Stimulated activated CD4-positive, alpha-beta T cell treated with anti-CD3 and anti-CD28 coated beads, Interleukin-12 subunit alpha, Interleukin-12 subunit beta, amount 100 ng/mL, for 24 hours (primary cell): ENCODE results near the gene ARHGEF11.

Experiments used
- DNase-seq, 2 experiments: peaks; one replicate each; pipeline ENCODE4 v3.0.0-alpha.2; 2020; ENCODE audit warnings: low read depth in 2 of 2

ARHGEF11 gene

GRCh38 chr1:157047062-157047410, 1.5 kb upstream of the ARHGEF11 start:
- no peak for DNase-seq

DNA sequence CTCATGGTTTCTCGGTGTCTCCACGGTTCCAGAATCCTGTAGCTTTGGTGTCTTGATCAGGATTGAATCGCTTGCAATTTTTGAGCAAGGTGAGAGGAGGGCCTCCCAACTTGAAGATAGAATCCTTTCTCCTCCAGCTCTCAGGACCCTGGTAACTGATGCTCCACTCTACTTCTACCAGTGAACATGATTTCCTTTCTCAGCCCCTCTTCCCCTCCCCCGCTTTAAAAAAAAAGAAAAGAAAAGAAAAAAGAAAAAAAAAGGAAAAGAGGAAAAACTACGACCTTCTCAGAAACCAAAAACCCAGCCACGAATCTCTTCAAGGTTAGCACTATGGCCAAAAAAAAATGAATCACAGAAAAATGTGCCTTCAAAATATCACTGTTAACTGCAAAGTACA, 1.2 kb downstream of the ARHGEF11 start:
- DNase-seq, result no peak

- no peak for DNase-seq
These were observed 1.9 kb downstream of the ARHGEF11 start for GRCh38 chr1:157043685-157044084.

DNA sequence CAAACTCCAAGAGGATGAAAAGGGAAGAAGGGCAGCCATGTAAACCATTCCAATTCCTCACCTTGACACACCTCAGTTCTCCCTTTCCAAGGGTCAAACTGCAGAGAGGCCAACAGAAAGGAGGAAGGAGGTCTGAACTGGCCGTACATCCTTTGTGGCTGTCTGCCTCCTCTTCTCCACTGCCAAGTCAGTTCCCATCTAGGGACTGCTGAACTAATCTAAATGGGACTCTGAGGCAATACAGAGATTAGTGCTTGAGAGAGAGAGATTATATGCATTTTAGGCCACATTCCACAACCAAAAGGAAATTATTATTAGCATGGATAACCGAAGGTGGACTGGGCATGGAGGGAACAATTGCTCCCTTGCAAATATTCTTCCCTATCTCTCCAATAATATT, 2.7 kb downstream of the ARHGEF11 start:
- no peak for DNase-seq

- DNase-seq, result no peak
These were observed 4.7 kb downstream of the ARHGEF11 start for GRCh38 chr1:157040802-157041201.

- no peak for DNase-seq
These were observed 10.4 kb downstream of the ARHGEF11 start for GRCh38 chr1:157035121-157035520.

DNA sequence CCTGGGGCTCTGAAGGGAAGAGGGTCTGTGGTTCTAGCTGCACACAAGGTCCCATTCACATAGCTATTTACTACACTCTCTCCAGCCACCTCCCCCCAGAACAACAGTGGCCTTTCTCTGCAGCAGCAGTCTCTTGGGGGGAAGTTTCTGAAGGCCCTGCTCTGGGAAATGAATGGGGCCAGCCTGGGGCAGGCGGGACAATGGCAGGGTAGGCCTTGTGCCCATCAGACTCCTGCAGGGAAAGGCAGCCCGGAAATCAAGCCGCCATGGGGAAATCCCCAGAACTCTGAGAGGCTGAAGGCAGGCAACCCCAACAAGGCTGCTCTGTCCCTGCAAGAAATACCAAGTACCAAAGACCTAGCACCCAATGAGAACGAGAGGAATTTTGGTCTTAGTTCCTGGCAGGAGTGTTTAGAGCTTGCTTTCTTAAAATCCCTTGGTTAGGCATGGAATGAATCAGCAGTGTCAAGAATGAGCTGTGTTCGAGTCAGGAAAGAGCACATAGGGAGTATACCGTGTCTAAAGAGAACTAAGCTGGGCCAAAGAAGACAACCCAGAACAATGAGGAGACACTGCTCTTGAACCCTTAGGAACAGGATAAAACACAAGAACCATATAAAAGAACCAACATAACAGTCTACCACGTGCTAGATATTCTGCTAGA, 11.3 kb downstream of the ARHGEF11 start:
- no peak for DNase-seq

DNA sequence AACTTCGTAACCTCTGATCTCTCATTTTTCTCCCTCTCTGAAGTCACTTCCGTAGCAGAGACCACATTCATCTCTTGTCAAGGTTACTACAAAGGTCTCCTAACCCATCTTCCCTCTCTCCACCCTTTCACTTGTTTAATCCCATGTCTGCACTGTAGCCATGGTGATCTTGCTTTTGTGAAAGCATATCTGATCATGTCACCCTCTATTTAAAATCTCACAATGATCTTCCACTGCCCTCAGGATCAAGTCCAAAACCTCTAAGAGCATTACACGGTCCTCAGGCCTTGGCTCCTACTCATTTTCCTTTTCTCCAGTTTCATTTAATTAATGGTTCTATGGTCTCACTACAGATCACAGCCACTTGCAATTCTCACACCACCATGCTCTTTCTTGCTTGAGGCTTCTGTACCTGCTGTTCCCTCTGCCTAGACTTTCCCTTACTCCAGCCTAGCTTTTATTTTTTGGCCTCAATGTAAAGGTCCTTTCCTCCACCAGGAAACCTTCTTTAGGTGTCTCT, 12.1 kb downstream of the ARHGEF11 start:
- DNase-seq, result no peak

GRCh38 chr1:157032303-157032702, 13.2 kb downstream of the ARHGEF11 start:
- DNase-seq, result no peak

DNA sequence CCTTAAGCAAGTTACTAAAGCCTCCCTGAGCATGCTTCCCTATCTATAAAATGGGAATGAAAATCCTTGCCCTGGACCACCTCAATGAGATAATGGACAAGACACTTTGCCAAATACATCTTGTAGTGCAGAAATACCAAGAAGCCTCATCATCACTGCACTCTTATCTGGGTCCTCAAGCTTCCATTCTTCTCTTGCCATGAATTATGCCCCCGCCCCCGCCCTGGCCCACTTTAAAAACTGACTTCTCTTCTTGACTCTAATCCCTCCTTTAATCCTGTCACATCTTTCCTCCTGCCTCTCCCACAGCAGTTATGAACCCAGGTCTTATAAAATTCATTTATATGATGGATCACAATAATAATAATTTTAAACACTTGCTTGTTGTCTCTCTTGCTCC, 14.8 kb downstream of the ARHGEF11 start:
- DNase-seq, result no peak

GRCh38 chr1:157028674-157029073, 16.9 kb downstream of the ARHGEF11 start:
- DNase-seq, result no peak

GRCh38 chr1:157025856-157026255, 19.7 kb downstream of the ARHGEF11 start:
- no peak for DNase-seq

DNA sequence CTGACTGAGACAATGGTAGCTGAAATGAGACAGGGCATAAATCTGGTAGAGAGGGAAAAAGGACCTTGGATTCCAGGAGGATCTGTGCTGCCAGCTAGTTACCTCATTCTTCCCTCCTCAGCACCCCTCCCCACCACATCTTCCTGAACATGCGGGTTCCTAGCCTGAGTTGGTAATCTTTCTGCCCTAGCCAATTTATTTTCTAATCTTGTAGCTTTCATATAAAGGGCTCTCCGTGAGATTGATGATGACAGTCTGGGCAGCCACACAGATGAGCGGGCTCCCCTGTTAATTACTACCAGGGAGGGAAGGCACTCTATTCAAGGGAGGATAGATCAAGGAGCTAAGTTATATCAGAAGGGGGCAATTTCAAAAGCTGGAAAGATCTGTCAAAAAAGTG, 20.2 kb downstream of the ARHGEF11 start:
- DNase-seq, result no peak

- no peak for DNase-seq
These were observed 23.9 kb downstream of the ARHGEF11 start for GRCh38 chr1:157021688-157022087.

GRCh38 chr1:157019457-157019856, 26.1 kb downstream of the ARHGEF11 start:
- no peak for DNase-seq

- no peak for DNase-seq
These were observed 33.7 kb downstream of the ARHGEF11 start for GRCh38 chr1:157011845-157012244.

DNA sequence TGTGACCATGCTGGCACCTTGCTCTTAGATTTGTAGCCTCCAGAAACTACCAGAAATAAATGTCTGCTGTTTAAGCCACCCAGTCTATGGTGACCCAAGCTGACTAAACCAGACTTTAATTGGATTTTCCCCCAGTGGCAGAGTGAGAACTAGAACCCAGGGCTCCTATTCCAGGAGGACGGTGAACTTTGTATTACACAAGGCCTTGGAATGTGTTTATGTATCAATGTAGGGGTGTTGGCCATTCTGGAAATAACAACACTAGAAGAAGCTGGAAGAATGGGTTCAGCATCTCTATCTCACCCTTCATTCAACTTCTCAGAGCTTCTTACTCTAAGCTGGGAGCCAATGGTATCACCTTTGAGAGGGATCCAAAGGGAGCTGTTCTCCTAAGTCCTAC, 37.0 kb downstream of the ARHGEF11 start:
- no peak for DNase-seq

DNA sequence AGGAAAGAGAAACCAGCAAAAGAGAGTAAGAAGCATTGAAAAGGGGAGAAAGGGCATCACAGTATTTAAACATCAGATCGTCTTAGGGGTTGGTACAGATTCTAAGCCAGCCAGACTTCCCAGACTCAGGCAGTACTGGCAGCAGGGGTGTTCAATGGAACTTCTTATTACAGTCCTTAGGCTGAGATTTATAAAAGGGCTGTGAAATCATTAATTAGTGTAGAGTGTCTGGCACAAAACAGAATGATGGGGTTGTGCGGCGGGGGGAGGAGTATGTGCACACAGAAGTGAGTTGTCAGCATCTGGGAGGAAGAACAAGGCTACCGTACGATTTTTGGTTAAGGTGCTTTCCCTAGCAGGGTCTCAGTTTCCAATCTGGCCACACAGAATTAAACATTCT, 38.2 kb downstream of the ARHGEF11 start:
- no peak for DNase-seq

DNA sequence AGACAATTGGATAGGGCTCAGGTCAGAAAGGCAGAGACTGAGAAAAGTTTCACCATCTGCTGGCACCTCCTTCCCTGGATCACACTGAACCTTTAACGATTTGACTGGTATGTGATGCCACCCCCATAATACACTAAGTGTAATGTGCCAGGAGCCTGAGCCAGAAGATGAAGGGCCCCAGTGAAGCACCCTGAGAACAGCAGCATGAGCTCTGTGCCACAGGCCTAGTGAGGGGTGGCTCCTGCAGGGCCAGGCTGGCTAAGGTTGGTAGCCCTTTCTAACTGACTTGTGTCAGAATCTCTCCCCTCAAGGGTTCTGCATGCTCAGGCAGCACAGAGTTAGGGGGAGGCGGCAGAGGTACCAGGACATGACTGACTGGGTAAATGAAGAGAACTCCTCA, 38.9 kb downstream of the ARHGEF11 start:
- no peak for DNase-seq

- DNase-seq, result no peak
These were observed 39.6 kb downstream of the ARHGEF11 start for GRCh38 chr1:157005965-157006364.

DNA sequence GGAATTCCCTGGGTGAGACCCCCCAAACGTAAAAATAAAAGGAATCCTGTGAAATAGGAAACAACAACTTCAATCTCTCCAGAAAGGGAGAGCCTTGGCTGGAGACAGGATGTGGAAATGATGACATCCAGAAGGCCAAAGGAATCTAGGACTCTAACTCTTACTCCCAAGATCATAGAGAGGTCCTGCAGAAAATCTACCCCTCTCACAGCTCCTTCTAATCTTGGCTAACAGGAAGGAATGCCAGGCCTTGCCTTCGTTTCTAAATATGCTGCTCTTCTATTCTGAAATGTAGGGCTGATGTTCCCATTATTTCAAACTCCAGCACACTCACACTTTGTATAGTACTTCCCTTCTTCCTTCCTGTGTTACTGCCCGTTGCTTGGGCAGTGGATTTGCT, 40.7 kb downstream of the ARHGEF11 start:
- no peak for DNase-seq

DNA sequence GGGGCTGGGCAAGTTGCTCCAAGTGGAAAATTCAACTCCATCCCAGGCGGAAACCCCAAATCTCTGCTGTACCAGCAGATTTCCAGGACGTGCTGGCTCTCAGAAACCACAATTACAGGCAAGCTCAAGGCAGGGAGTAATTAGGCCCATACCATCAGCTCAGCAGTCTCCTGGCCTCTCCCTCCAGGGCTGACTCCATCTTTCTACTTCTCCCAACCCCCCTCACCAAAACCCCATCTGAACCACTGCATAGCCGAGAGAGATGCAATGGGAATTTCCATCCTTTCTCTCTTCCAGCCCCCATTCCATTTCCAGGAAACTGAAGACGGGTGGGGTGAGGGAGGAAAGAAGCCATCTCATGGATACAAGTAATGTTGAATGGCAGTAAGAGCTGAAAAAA, 41.2 kb downstream of the ARHGEF11 start:
- no peak for DNase-seq

- no peak for DNase-seq
These were observed 44.2 kb downstream of the ARHGEF11 start for GRCh38 chr1:157001304-157001703.

DNA sequence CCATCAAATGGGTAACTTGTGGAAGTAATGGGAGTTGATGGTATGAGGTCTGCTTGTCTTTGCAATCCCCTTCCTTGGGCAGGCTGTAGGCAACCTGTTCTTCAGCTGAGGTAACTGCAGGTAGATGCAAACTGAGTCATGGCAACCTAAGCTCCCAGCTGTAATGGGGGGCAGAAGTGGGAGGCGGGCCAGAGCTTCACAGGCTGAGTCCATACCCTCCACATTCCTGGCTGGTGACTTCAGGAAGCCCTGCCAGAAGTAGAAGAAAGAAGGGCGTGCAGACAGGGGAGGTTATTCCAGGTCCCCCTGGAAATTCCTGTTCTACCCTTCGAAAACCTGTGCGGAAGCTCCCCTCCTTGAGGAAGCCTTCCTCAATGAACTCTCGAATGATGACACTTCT, 44.9 kb downstream of the ARHGEF11 start:
- DNase-seq, result no peak
